OCI-LY3 (cell line): ENCODE results near the gene SMARCD2.

Source experiments
- H2AFZ ChIP-seq: fragments of 200-600, 300-600 bp; shearing (Covaris generic); 2 replicates; pipeline ENCODE4 v1.6.0; 2014; ENCODE audit warnings: antibody characterized with exemption, low read depth, low read length
- H3K27ac ChIP-seq: fragments of 200-600, 300-600 bp; sonication (generic); 2 replicates; pipeline ENCODE4 v1.5.1; 2014; ENCODE audit warnings: mild to moderate bottlenecking, low read length, moderate library complexity, mixed read lengths
- H3K27me3 ChIP-seq: fragments of 200-600, 300-600 bp; sonication (generic); 2 replicates; pipeline ENCODE4 v1.6.1; 2014; ENCODE audit warnings: low read depth, low read length, mixed read lengths
- H3K36me3 ChIP-seq: fragments of 200-600, 300-600 bp; sonication (generic); replicated peaks from 2 replicates; pipeline ENCODE3; 2014; ENCODE audit warnings: low read depth, low read length, mixed read lengths
- H3K4me1 ChIP-seq: fragments of 300-600, 200-600 bp; sonication (generic); 2 replicates; pipeline ENCODE4 v1.6.1; 2014; ENCODE audit warnings: low read length, mixed read lengths
- H3K4me2 ChIP-seq: fragments of 200-600, 300-600 bp; sonication (generic); 2 replicates; pipeline ENCODE4 v1.6.1; 2014; ENCODE audit warnings: low read length, mixed read lengths
- H3K4me3 ChIP-seq: fragments of 300-600, 200-600 bp; sonication (generic); 2 replicates; pipeline ENCODE4 v1.5.1; 2014; ENCODE audit warnings: antibody characterized with exemption, mild to moderate bottlenecking, low read length, moderate library complexity
- H3K79me2 ChIP-seq: fragments of 300-600, 200-600 bp; shearing (Covaris generic); 2 replicates; pipeline ENCODE4 v1.6.1; 2014; ENCODE audit warnings: mild to moderate bottlenecking, low read length, mixed read lengths
- H3K9ac ChIP-seq: fragments of 300-600, 200-600 bp; shearing (Covaris generic); 2 replicates; pipeline ENCODE4 v1.6.0; 2014; ENCODE audit warnings: mild to moderate bottlenecking, low read length, moderate library complexity
- H3K9me3 ChIP-seq: fragments of 200-600, 300-600 bp; shearing (Covaris generic); 2 replicates; pipeline ENCODE4 v1.6.1; 2014; ENCODE audit warnings: low read length, mixed read lengths; ENCODE audit not compliant: insufficient read depth
- H4K20me1 ChIP-seq: fragments of 200-600, 300-600 bp; sonication (generic); 2 replicates; pipeline ENCODE4 v1.6.1; 2016; ENCODE audit warnings: low read length, mixed read lengths; ENCODE audit not compliant: insufficient read depth
- CTCF ChIP-seq: fragments of 200-600, 300-600 bp; sonication (generic); IDR thresholded peaks from 2 replicates; pipeline ENCODE4 v1.5.1; 2014; ENCODE audit warnings: antibody characterized with exemption, low read length, low read depth
- EZH2phosphoT487 ChIP-seq: fragments of 200-600 bp; shearing (Covaris generic); IDR thresholded peaks from 2 replicates; pipeline ENCODE4 v1.6.1; 2018; ENCODE audit warnings: antibody characterized with exemption, mixed run types, low read depth

The SMARCD2 gene

GRCh38 chr17:63824362-63824761 is 18.1 kb downstream of the SMARCD2 start:
- Histone ChIP-seq H3K27ac (no peak overlapping the region), H3K4me2 (no peak overlapping the region), H3K9me3 (no peaks in the 10 kb centered on the region), H4K20me1 (no peaks in the 10 kb centered on the region), H2AFZ (no peak overlapping the region), H3K4me1 (peaks cover 24% of the 10 kb centered on the region), H3K27me3 (no peaks in the 10 kb centered on the region), H3K79me2 (peaks cover 43% of the 10 kb centered on the region), H3K4me3 (no peak overlapping the region), H3K36me3 (peaks cover 66% of the 10 kb centered on the region), H3K9ac (no peak overlapping the region)
- TF ChIP-seq CTCF (no peak), EZH2phosphoT487 (no peak)

- H3K9me3 ChIP-seq: no peaks in the 10 kb centered on the region
- TF ChIP-seq EZH2phosphoT487: no peak
- TF ChIP-seq CTCF: no peak
- H3K79me2 ChIP-seq: peaks cover 38% of the 10 kb centered on the region
- H3K9ac ChIP-seq: no peak overlapping the region
- H3K4me3 ChIP-seq: no peak overlapping the region
- H3K36me3 ChIP-seq: peaks cover 66% of the 10 kb centered on the region
- H3K4me1 ChIP-seq: peaks cover 23% of the 10 kb centered on the region
- H3K4me2 ChIP-seq: no peak overlapping the region
- H2AFZ ChIP-seq: no peak overlapping the region
- no peaks in the 10 kb centered on the region for H3K27me3 ChIP-seq
- no peak overlapping the region for H3K27ac ChIP-seq
- no peaks in the 10 kb centered on the region for H4K20me1 ChIP-seq
Observed at GRCh38 chr17:63823659-63824331, 18.7 kb downstream of the SMARCD2 start.

- Histone ChIP-seq H3K27ac (no peak overlapping the region), H3K4me1 (peaks cover 14% of the 10 kb centered on the region), H3K36me3 (peaks cover 75% of the 10 kb centered on the region), H2AFZ (no peak overlapping the region), H3K4me3 (no peak overlapping the region), H3K79me2 (peaks cover 25% of the 10 kb centered on the region), H3K4me2 (no peak overlapping the region), H3K9ac (no peak overlapping the region), H3K9me3 (no peaks in the 10 kb centered on the region), H4K20me1 (no peaks in the 10 kb centered on the region), H3K27me3 (no peaks in the 10 kb centered on the region)
- TF ChIP-seq CTCF: no peak
- no peak for TF ChIP-seq EZH2phosphoT487
Observed at GRCh38 chr17:63822537-63822936, 19.9 kb downstream of the SMARCD2 start.

GRCh38 chr17:63821804-63822203 is 20.7 kb downstream of the SMARCD2 start:
- Histone ChIP-seq H3K27ac (no peak overlapping the region; the same call in 1 of the 2 replicates), H3K9me3 (no peaks in the 10 kb centered on the region), H3K4me2 (no peak overlapping the region), H3K27me3 (no peaks in the 10 kb centered on the region), H3K9ac (no peak overlapping the region), H3K4me1 (peaks cover 14% of the 10 kb centered on the region), H3K79me2 (peaks cover 24% of the 10 kb centered on the region), H4K20me1 (no peaks in the 10 kb centered on the region), H3K36me3 (peaks cover 82% of the 10 kb centered on the region), H2AFZ (no peak overlapping the region), H3K4me3 (no peak overlapping the region)
- TF ChIP-seq EZH2phosphoT487: no peak
- TF ChIP-seq CTCF: no peak
